GM21526 (cell line): ENCODE data around the gene FAM124A.
"Not testable (repeated sequence)": the region's sequence is repeated elsewhere in the genome, so short reads cannot be mapped to it uniquely, and the experiment has no call there.

Experiments
- ATAC-seq: cut with Tn5 transposase; IDR thresholded peaks from one replicate; pipeline ENCODE4 v1.9.1; 2021; ENCODE audit warnings: moderate library complexity; ENCODE audit not compliant: unreplicated experiment, low FRiP score

FAM124A gene

DNA sequence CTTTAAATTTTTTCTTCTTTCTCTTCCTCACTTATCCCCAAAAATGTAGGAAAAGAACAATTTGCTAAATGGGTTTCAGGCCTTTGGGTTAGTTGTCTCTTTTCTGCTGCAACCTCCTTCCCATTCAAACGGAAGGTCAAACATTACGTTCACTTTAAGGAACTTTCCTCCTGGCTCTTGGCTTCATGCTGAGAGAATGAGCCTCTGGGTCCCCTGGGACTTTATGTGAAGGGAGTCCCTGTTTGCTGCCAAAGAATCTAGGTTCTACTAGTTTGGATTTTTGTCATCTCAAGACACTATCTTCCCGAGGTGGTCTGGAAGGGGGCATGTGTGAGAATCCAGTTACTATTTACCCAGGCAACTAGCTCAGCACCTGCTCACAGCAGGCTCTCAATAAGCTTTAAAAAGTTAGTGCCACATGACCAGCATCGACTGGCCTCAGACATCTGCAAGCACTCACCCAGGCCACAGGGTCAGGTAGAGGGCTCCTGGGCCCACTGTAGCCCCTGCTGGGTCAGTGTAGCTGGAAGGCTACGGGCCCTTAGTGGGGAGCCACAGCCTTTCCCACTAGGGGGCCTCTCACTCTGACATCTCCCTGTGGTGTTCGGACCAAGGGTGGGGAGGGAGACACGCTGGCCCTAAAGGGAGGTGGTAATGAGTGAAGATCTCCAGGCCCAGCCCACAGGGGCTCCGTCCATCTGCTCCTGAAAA, 40.5 kb downstream of the FAM124A start:
- no peak for ATAC-seq

DNA sequence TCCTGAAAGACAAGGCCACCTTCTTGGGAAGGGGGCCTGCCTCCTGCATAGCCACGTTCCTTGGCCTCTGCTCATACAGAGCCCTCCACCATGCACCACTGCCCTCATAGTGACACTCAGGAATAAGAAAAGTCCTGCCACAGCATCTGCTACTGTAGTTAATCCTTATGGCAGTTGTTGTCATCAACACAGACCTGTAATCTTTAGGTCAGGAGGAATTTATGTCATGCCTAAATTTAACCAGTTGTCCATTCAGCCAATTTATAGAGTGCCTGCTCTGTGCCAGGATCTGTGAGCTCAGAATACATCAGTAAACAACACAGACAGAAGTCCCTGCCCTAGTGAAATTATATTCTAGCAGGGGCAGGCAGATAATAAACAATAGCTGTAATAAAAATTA, 44.4 kb downstream of the FAM124A start:
- ATAC-seq = no peak

DNA sequence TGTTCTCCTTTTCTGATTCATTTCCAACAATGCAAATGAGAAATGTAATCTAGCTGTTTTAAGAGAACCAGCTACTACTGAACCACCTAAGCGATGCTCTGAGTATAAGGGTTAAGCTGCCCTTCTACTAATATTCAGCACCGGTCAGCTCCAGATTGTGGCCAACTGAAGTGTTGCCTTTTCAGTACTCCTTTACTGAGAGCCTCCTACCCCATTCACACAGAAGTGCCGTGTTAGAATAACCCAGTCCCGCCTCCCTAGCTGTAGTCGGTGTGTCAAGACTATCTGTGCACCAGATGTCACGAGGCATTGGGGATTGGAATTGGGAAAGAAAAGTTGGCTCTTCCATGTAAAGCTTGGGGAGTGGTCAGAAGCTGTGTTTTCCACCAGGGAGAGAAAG, 45.4 kb downstream of the FAM124A start:
- ATAC-seq = no peak

DNA sequence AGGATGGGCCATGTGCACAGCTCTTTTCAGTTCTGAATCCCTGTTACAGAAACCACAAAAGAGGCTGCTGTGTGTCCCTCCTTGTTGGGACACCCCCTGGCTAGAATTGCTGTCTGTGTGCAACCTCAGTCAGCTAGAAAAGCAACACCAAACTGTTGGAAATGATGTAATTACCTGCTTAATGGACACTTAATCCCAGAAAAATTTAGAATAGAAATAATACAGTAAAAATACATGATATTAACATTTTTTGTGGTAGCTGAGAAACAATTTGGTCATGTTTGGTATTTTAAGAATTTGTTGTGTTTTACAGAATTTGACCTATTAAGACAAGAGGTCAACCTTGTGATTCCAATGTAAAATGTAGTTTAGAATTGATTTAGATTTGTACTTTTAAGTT, 46.8 kb downstream of the FAM124A start:
- no peak for ATAC-seq

DNA sequence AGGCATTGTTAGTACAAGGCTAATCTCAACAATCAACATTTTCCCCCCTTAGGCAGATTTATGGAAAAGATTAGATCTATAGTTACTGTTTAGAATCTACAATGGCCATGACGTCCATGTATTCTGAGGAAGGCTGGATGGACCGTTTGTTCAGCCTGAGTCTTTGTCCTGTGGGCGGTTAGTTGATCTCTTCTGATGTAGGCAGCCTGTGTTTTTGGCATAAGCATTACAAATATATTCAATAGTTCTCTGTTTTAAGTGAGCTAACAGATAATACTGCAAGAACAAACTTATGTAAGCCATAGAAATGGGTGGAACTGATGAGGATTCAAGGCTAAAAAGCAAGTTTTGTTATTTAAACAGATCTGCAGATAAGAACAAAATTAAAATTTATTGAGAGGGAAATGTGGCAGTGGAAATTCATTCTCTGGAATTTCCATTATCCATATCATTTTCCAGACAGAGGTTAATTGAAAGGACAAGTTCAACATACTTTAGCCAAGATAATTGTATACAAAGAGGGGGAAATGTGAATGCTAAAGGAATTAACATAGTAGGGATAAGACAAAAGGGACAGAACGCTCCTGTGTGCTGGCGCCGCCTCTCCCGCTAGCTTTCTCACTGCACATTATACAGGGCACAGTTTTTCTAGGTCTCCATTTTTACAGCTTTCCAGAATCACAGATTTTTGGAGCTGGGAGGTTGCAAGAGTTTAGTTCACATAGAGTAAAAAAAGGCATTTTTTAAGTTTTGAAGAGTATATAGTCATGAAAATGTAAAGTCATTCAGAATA, 48.6 kb downstream of the FAM124A start:
- ATAC-seq = no peak

DNA sequence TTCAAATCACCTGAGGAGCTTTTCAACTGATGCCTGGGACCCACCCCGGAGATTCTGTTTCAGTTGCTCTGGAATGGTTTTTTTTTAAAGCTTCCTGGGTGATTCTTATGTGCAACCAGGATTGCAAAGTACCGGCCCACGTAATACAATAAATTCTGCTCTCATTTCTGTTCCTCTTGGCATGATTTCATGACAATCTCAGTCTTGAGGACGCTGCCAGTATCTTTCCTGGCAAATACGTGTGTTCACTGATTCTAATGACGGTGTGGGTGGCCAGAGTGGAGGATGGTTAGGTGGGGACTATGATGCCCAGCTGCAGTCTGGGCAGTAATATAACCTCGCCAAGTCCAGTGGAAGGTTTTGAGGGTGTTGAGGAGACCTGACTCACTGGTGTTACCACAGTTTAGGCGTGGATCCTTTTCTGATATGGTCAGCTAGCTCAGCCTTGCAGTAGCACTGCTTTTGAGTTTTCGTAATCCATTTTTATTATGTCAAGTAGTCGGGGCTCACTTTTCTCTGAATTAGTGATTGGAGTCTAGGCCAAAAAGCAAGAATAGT, 49.4 kb downstream of the FAM124A start:
- ATAC-seq = no peak

GRCh38 chr13:51275101-51275500, 52.9 kb downstream of the FAM124A start:
- ATAC-seq = no peak

DNA sequence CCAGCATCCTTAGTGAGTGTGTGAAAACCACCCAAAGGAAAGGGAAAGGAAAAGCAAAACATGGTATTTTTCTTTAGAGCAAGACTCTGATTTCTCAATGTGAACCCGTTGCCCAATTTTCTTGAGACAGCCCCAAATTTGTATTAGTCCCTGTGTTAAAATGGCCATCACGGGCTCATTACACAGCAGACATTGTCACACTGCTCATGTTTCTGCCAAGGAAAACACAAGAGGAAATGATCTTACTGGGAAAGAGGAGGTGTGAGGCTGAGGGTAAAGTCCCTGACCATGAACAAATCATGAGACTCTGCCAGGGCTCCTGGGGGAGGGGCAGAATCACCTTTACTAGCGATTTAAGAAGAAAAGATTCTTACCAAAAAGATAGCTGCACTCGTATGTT, 54.4 kb downstream of the FAM124A start:
- ATAC-seq = no peak

DNA sequence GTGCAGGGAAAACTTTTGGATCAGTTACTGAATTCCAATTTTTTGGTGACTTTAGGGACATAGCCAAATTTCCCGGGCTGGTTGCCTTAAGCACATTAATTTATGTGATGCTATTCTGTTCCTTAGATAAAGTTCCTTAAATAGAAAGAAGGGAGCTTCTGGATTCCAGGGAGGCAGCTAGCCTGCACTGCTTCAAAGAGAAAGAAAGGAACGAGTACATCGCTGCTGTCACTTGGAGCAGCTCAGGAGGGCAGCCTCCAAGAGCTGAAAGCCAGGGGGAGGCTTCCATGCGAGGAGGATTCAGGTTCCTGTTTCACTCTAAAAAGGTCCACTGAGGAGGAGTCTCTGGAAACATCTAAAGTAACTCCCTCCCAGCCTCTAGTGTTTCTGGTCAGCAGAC, 55.7 kb downstream of the FAM124A start:
- ATAC-seq = no peak

DNA sequence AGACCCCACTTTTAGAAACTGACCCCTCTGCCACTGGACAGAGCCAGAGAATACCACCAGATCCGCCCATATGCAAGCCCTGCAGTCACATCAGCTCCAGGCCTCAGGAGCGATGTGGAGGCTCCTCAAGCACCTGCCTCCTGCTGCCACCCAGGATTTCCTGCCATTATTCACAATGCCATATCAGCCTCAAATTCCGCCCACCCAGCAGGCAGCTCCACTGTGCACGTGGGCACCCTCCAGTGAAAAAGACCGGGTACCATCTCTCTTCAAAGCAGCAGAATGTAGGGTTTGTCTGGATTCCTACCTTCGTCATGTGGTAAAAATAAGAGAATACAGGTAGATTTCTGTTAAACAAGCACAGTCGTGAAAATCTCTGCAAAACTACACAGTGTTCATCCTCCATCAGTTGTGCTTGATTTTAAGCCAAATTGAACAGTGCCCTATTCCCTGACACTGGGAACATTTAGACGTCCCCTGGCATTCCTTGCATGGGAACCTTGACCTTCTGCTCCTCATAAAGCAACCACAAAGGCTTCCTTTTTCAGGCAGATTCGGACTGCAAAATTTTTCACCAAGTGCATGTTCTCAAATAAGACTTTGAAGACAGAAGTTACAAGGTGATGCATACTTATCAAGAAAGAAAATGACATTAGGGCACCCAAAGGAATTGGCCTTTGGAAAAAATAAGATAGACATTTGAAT, 56.4 kb downstream of the FAM124A start:
- ATAC-seq = no peak

DNA sequence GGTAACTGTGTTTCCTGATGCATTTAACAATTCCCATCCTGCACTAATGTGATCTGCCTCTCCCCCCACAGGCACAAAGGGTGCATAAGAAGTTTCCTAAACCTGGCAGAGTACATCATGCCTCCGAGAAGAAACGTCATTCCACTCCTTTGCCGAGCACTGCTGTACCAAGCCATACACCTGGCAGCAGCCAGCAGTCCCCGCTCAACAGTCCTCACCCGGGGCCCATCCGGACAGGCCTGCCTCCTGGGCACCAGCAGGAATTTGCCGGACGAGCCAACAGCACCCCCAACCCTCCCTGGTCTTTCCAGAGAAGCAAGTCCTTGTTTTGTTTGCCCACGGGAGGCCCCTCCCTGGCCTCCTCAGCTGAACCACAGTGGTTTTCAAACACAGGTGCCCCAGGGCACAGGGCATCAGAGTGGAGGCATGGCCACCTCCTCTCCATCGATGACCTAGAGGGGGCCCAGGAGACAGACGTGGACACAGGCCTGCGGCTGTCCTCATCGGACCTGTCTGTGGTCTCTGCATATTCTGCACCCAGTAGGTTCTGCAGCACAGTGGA, 58.3 kb downstream of the FAM124A start:
- no peak for ATAC-seq

- no peak for ATAC-seq
Observed at GRCh38 chr13:51282322-51282721, 60.1 kb downstream of the FAM124A start.

DNA sequence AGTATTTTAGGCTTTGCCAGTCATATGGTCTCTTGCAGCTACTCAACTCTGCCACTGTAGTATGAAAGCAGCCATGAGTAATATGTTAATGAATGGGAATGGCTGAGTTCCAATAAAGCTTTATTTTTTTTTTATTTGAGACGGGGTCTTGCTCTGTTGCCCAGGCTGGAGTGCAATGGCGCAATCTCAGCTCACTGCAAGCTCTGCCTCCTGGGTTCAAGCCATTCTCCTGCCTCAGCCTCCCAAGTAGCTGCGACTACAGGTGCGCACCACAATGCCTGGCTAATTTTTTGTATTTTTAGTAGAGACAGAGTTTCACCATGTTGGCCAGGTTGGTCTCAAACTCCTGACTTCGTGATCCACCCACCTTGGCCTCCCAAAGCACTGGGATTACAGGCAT, 60.7 kb downstream of the FAM124A start:
- not testable (repeated sequence) for ATAC-seq

GRCh38 chr13:51283371-51283770, 61.2 kb downstream of the FAM124A start:
- ATAC-seq = no peak

DNA sequence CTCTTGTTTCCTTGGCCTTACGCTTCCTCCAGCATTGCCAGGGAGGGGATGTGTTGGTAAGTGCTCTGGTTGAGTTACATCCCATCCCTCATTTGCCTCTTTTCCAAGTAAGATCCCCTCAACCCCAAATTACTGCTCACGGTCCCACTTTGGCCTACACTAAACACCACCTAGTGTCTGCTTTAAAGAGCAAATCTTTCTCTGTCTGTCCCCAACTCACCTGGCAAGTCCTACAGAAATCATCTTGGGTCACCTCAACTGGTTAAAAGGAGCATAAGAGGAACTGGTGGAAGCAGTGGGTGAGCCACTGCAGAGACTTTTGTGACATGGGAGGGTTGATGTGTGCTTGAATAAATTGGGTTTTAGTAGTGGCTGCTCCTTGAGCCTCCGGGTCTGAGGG, 62.1 kb downstream of the FAM124A start:
- ATAC-seq = no peak

DNA sequence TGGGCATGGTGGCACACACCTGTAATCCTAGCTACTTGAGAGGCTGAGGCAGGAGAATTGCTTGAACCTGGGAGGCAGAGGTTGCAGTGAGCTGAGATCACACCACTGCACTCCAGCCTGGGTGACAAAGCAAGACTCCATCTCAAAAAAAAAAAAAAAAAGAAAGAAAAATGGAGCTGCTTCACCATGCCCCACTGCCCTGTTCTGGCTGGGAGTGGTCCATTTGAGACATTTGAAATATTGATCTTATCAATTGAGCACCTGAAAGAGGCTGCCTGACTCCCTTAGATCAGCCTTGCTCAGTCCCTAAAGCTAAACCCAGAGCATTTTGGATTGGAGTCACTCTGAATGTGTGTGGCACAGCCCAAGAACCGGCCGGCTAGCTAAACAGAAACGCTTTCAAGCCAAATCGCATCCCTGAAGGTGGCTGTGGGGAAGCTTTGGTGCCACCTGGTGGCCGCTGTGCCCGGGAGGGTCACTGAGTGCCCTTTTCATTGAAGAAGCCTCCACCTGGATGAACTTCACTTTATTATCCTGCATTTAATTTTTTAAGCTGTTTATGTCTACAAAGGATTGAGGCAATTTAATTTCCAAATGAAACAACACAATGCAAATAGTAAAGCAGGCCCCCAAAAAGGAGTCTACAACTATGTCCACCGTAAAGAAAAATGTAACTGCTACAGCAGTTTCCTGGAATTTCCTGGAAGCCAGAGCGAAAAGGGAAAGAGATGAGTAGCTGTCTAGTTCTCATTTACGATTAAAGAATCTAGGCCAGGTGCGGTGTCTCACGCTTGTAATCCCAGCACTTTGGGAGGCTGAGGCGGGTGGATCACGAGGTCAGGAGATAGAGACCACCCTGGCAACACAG, 64.2 kb downstream of the FAM124A start:
- peak; percentile 68 for ATAC-seq

GRCh38 chr13:51287758-51288157, 65.6 kb downstream of the FAM124A start:
- ATAC-seq = no peak

DNA sequence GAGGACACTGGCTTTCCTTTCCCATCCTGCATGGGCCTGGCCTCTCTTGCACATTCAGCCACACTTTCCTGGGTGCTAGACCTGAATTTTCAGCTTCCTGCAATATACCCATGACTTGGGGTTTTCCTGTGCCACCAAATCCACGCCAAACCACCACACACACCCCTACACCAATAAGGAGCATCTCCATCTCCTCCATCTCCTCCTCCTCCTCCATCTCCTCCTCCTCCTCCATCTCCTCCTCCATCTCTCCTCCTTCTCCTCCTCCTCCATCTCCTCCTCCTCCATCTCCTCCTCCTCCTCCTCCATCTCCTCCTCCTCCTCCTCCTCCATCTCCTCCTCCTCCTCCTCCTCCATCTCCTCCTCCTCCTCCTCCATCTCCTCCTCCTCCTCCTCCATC, 66.1 kb downstream of the FAM124A start:
- ATAC-seq = not testable (repeated sequence)

DNA sequence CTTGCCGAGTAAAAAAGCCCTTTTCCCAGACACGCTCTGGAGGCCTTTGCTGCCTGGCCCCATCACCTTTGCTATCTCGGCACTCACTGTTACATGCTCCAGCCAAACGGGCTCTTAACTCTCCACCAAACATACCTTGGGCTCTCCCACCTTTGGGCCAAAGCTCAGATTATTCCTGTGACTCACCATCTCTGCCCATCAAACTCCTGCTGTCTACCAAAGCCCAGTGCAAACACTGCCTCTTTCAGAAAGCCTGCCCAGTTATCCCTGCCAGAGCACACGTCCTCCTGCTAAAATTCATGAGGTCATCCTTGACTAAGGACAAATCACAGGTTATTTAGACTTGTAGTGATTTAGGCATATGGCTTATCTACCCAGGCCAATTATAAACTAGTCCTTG, 69.1 kb downstream of the FAM124A start:
- no peak for ATAC-seq

DNA sequence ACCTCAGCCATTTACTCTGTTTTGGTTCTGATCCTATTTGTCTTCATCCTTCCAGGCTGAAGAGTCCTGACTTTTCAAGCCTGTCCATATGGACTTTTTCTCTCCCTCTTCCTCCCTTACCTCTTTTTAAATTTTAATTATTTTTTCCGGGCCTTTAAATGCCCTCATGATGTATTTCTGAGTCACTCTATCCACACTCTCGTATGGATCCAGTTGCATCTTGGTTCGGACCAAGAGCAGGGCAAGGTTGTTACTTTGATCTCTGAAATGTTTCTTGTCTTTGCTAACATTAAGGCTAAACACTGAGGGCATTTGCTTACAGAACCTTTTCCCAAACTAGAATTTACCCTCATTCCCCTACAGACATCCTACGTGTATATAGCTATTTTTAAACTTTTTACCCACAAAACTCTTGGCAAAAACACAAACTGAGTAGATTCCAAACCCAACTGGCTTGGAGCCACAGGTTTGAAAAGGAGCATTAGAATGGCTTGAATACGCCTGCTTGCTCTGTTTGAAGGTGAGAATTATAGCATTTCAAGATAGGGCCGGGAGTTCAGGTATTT, 69.9 kb downstream of the FAM124A start:
- ATAC-seq = no peak
